GM18517 (cell line): ENCODE data around the gene GPAM.
"Not testable (repeated sequence)": the region's sequence is repeated elsewhere in the genome, so short reads cannot be mapped to it uniquely, and the experiment has no call there.

ENCODE experiments used
- ATAC-seq: cut with Tn5 transposase; IDR thresholded peaks from one replicate; pipeline ENCODE4 v1.9.1; 2021; ENCODE audit warnings: mild to moderate bottlenecking, moderate library complexity; ENCODE audit not compliant: unreplicated experiment

Gene GPAM

DNA sequence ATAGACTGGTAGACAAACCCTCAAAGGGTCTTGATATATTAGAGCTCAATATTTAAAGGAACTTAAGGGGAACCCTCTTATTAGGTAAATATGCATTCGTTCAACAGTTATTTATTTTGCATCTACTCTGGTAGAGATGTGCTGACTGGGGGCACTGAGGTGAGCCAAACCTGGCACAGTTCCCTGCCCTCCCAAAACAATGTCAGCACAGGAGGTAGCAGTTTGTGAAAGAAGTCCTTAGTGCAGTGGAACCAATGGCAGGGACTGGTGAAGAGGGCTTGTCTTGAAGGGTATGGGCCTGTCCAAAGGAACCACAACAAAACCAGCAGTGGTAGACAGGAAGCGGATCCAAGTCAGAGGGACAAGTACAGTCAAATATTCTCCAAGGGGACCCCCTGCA, 32.6 kb upstream of the GPAM start:
- ATAC-seq: no peak

DNA sequence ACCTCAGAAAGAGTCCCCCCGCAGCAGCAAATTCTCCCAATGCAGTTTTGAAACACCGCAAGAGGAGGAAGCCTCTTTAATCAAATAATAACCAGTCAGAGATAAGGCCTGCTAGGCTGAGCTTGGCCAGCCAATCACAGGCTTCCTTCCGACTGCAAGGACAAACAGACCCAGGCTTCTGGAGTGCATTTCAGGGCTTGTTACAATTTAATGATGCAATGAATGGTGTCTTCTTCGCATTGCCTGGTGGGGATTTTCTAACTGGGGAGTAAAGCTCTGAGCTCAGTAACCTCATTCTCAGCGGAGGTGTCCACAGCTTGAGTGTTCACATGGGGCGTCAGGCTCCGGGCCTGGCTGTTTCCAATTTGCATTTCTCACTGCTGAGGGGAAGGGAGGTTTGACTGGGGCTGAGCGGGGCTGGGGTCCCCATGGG, 31.8 kb upstream of the GPAM start:
- no peak for ATAC-seq

DNA sequence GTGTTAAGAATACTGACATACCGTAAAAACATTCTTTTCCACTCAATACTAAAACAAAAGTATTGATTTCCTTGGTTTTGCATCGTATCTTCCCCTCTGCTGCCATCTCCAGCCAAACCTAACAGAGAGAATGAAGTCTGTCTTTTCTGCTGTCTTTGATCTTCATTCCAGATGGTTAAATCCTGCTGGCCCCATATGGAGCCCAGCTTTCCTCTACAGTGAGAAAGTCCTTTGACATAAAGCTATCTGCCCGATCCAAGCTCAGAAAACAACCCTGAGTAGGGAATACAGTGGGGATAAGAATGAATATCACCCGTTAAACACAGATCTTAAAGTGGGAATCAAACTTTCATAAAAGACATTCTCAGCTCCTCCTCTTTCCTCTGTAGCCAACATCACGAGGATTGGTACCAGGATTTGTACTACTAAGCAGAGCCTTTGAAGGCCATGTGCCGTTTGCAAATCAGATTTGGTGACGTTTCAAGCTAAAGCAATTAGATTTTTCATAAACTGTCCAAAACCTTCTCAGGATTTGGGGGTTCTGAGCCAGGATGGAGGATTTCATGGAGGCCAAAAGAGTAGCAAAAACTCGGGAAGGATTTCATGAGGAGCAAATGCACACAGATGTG, 30.8 kb upstream of the GPAM start:
- ATAC-seq: no peak

DNA sequence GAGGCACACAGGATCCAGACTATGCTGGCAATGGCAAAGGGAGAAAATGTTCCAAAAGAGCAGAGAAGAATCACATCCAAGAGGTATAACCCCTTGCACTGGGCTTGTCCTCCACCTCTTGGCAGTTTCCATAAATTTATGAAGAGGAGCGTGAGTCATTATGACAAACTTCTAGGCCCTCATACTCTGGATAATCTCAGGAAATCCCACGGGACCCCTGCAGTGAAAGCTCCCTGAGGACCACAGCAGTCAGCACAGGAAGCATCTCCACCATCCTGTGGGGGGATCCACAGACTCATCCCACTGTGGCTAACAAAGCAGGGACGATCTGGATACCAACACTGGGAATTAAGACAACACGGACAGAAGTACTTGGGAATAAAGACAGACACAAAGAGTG, 30.3 kb upstream of the GPAM start:
- no peak for ATAC-seq

DNA sequence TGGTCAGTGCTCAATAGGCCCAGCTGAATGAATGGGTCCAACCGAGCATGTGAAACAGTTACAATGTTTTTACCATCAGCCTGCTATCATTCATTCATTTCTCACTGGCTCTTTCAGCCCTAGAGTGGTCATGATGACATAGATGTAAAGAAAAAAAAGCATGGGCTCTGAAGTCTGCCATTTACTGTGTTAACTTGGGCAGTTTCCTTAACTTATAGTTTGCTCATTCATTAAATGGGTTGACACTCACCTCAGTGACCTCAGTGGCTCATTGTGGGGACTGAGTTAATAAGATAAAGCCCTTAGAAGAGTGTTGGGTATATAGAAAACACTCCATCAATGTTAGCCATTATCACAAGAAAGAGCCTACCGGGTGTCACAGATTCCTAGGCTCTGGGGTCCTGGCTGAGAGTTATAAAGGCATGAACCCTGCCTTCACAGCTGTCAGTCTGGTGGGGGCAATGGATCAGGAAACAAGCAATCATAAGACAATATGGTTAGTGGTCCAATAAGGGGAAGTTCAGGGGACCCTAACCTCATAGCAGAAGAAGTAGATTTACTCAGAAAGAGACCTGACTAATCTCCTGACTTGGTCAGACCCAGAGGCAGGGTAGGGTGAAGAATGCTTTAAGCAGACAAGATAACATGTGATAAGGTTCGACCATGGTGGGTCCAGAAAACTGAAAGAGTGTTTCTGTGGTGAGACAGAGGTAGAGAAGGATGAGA, 29.7 kb upstream of the GPAM start:
- no peak for ATAC-seq

DNA sequence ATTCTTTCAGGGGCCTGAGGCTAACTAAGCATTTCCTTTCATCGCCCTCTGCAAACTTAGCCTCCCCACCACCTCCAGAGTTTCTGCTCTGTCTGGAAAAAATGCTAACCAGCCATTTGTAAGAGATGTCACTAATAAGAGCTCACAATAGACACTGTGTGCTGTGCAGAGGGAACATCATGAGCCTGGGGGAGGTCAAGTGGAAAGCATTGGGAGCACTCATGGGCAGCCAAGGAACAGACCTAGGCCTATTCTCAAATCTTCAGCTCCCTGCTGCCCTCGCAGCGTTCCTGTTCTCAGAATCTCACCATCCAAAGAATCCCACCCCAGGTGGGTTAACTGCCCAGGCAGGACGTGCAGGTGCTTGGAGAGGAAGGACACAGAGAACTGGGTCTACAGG, 27.1 kb upstream of the GPAM start:
- no peak for ATAC-seq

DNA sequence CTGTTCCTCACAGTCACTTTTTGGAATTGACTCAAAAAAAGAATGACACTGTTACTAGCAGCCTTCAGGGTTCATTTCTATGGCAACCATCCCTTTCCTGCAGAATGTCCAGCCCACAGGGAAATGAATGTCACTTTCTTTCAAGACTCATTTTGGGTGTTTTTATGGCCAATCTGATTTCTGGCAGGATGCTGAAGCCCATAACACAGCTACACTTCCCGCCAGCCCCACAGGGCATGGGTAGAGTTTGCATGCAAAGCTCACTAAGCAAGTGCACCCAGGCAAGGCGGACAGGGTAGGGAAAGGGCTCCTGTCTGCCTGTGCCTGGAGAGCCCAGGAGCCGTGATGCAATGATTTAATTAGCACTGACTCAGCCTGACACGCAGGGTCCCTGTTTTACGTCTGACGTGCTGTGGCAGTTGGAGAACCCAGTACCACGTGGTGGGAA, 26.1 kb upstream of the GPAM start:
- ATAC-seq: no peak

DNA sequence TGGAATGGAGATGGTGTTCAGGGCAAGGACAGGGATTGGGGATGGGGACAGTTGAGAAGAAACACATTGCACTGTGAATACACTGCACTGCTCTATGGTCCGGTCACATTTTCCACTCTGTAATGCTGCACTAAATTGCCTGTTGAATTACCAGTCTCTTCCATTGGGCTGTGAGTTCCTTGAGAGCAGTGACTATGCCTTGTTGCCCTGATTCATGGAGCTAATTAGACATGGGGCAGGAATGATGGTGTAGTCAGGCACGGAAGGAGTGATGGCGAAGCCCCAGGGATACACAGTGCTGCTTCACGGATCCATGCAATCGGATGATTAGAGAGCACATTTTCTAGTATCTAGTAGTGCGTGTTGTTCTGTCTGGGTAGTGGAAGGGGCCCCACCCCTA, 25.4 kb upstream of the GPAM start:
- no peak for ATAC-seq

DNA sequence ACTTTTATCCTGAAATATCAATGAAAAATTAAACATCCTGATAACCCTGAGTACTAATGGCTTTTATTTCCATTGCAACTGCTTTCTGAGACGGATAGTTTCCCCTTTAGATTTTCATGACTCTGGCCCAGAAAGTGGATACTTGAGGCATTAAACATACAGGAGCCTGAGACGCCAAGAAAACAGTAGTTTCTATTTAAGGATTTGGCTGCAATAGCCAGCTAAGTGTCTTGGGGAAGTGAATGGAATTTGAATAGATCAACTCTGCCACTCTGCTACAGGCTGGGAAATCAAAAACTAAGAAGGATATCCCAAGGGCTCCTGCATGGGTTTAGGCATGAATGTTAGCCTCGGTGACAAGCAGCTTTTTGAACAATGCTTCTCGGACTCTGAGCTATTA, 24.7 kb upstream of the GPAM start:
- ATAC-seq: no peak

DNA sequence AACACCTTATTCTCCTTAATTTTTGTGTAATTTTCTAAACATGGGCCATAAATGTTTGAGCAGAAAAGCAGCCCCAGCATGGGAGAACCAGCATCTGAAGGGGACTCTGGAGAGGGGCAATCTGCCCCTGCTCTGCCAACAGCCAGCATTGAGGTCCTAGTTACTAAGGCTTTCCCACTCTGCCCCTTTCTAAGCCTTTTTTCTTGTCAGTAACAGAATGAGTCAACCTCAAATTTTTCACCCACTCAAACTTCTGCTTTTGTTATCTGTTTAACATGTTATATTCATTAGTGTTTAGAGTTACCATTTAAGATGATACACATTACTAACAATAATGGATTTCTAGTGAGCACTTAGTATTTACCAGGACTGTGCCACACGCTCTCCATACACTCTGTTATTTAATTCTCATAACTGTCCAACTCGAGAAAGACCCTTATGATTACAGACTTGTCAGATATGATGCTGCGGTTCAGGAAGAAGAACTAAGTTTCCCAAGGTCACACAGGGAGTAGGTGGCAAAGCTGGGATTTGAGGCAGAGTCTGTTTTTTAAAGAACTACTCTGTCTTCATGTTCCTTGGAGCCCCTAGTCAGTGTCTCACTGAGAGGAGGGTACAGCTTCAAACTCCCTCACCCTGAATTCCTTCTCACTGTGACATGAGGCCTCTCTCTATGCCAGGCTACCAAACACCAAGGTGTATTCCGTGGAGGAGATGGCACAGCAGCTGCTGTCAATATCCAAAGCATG, 19.9 kb upstream of the GPAM start:
- peak; percentile 74 for ATAC-seq

DNA sequence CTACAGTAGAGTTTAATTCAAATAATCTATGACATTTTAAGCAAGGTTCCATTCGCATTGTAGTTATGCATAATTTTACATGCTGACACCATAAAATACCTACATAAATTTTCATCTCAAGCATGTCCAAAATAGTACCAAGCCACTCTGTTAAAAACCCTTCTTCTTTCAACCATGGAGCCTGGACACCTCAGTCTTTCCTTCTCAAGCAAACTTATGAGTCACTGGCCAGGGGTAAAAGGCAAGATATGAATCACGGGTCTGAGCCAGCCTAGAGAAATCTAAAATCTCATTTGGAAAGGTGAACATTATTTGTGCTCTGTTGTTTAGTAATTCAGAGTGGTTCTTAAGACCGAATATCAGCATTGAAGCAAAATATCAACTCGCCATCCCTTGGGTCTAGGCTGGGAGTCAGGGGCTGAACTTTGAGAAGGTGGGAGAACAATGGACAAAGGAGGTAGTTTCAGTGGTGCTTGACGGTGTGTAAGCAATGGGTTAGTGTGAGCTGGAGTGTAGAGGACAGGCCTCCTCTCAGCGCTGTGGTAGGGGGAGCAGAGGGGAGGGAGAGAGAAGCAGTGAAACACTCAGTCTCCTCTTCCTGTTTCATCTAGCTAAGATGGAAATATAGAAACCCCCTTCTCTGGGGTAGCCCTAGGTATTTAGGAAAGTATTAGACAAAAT, 19.1 kb upstream of the GPAM start:
- peak; percentile 79 for ATAC-seq

DNA sequence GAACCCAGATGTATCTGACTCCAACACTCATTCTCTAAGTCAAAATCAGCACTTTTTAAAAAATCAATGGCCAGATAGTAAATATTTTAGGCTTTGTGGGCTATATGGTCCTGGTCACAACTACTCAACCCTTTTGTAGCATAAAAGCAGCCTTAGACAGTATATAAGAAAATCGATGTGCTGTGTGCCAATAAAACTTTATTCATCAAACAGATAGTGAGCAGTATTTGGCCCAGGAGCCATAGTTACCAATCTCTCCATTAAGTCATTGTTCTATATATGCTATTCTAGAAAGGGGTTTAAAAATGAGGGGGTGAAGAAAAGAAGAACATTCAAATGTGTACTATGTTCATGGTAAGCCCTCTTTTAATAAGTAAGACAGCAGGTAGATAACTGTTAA, 18.5 kb upstream of the GPAM start:
- ATAC-seq: no peak

DNA sequence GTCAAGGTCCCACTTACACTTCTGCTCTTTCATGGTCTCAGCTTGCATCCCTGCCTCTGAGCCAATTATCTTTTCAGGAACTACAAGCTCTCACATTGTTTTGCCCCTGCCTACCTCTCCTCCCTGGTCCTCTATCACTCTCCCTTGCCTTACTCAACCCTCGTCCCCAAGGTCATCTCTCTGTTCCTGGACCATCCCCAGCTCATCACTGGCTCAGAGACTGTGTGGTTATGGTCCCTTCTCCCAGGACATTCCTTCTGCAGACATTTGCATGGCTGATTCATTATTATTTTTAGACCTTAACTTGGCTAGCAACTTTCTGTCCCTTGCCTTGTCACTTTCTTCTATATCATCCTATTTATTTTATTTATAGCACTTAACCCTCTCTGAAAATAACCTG, 17.8 kb upstream of the GPAM start:
- no peak for ATAC-seq

DNA sequence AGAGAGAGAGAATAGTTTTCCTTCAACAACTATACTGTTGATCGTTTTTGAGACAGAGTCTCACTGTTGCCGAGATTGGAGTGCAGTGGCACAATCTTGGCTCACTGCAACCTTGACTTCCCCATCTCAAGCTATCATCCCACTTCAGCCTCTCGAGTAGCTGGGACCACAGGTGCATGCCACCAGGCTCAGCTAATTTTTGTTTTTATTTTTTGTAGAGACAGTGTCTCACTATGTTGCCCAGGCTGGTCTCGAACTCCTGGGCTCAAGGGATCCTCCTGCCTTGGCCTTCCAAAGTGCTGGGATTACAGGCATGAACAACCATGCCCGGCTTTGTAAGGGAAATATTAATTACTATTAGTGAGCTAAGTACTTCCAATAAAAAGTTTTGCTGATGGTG, 16.7 kb upstream of the GPAM start:
- ATAC-seq: not testable (repeated sequence)

DNA sequence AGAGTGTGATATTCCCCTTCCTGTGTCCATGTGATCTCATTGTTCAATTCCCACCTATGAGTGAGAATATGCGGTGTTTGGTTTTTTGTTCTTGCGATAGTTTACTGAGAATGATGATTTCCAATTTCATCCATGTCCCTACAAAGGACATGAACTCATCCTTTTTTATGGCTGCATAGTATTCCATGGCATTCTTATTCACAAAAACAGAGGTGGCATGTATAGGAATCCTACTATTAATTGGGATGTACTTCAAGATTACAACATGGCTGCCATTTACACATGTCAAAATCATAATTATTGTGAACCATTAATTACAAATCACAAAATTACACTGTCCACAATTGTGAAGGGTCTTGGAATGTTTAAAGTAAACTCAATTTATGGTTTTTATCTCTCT, 14.1 kb upstream of the GPAM start:
- not testable (repeated sequence) for ATAC-seq

DNA sequence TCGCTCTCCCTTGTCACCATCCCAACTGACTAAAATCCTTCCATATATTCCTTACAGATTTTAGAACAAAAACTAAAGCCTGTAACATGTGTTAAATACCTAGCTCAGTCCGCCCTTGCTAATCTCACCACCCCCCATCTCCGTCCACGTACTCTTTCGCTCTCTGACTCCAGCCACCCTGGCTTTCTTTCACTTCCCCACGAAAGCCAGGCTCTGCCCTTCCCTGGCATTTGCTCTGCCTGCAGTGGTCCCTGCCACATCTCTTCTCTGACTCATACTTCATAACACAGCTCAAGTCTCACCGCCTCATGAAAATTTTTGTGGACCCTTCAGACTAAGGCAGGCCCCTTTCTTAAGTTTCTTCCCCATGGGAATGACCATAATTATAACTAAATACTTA, 11.7 kb upstream of the GPAM start:
- ATAC-seq: no peak

DNA sequence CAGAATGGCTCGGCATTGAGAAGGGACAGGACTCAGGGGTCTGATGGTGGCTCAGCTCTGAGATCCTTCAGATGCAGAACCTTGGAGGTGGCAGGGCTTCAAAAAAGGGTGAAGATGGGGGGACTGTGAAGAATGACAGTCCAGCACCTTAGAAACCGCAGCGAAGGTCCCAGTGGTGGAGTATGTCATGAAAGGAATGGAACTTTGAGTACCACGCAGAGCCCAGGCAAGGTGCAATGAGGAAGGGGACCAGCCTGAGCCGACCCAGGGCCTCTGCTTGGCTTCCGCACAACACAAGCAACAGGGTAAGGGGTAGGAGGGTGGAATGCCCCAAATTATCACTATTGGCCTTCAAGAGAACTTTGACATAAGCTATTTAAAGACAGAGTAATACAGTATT, 8.2 kb upstream of the GPAM start:
- no peak for ATAC-seq

DNA sequence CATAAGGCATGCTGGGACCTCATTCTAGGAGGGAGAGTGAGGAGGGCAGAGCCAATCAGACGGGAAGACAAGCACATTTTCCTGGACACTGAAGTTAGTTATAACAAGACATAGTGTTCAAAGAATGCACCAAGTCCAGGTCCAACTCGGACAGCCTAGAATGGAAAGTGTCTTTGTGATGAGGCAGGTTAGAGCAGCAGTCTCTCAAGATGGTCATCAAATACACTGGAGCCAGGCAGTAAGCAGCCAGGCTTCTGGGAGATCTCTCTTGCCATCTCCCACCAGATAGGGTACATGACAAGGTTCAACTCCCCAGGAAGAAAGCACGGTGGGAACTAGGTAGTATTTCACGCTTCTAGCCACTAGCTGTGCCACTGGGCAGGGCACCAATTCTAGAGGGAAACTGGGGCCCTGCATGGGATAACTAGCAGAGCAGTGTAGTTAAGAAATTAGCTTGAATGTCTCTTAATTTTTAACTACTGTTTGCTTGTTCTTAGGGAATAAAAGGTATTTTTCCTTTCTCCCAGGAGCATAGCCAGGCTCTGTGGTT, 7.6 kb upstream of the GPAM start:
- ATAC-seq: no peak

DNA sequence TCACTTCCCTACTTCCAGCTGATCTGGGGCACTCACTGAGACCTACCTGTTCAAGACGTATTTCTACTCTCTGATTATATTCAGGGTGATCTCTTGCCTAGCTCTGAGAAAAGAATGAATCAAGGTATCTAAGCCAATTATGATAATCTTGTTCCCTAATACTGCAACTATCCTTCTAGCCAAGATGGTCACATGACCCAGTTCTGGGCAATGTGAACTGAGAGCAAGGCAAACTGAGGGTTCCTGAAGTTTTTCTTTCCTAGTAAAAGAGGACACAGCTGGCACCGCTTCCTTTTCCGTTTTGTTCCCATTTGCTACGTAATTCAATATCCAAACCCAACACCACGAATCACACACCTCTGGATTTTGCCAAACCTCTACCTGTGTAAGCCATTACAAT, 5.9 kb upstream of the GPAM start:
- no peak for ATAC-seq

DNA sequence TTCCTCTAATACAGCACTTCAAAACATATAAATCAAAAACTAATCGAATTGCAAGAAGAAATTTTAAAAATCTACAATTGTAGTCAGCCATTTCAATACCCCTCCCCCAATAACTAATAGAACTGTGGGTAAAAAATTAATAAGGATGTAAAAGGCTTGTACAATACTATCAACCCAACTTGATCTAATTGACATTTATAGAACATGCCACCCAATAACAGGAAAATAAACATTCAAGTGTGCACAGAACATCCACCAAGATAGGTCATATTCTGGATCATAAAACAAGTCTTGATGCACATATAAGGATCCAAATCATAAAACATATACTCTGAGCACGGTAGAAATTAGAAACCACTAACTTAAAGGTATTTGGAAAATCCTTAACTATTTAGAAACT, 4.0 kb upstream of the GPAM start:
- no peak for ATAC-seq

DNA sequence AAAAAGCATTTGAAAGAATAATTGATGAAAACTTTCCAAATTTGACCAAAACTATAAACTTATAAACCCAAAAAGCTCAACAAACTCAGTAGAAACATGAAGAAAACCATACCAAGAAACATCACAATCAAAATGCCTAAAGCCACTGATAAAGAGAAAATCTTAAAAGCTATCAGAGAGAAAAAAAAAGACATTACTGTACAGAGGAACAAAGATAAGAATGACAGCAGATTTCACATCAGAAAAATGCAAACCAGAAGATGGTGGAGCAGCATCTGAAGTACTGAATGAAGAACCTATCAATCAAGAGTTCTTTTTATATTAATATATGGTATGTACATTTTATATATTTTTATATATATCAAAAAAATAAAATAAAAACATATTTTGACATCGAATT, 2.4 kb upstream of the GPAM start:
- no peak for ATAC-seq
